ENCODE results near the gene MAGI2.

The MAGI2 gene

DNA sequence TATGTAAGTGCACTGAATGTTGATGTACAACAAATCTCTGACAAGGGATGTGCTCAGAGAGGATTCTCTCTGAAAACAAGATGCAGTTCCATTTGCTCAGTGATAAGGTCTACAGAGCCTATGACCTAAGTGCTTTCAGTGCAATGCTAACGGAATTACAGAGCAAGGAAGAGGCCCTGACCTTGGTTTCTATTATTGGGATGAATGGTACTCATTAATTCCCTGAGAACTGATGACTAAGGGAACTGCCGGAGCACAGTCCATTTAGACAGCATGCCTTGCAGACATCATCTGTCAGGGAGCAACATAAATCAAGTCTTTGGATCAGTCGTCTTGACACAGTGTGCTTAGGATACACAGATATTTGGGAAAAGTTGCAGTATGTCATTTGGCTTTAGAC, 1314.1 kb downstream of the MAGI2 start:
- Mint-ChIP-seq H3K9me3 (no peaks in the 10 kb centered on the region), H3K4me3 (no peak overlapping the region), H3K4me1 (no peaks in the 10 kb centered on the region), H3K27me3 (no peaks in the 10 kb centered on the region), H3K27ac (no peak overlapping the region), H3K36me3 (ENCODE audit: low read depth) (no peaks in the 10 kb centered on the region)
- DNase-seq (no peak), ATAC-seq (no peak)

DNA sequence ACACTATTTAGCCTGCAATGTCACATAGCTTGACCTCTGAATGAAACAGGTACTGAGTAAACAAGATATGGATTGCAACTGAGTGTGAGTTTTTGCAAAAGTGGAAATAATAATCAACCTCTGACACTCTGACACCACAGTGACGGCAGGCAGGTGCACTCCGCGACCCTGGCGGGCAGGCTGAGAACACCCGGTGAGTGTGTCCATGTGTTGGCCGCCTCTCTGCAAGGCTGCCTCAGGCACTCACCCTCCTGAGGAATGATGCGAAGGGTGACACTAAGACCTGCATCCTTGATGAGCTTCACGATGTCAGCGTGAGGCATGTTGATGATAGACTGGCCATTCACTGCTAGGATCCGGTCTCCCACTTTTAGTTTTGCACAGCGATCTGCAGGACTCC, 1318.7 kb downstream of the MAGI2 start:
- H3K27me3 Mint-ChIP-seq, result no peaks in the 10 kb centered on the region
- no peaks in the 10 kb centered on the region for H3K9me3 Mint-ChIP-seq
- H3K36me3 Mint-ChIP-seq (ENCODE audit: low read depth), result no peaks in the 10 kb centered on the region
- ATAC-seq, result no peak
- no peak overlapping the region for H3K27ac Mint-ChIP-seq
- no peak for DNase-seq
- H3K4me3 Mint-ChIP-seq, result no peak overlapping the region
- H3K4me1 Mint-ChIP-seq, result no peaks in the 10 kb centered on the region

DNA sequence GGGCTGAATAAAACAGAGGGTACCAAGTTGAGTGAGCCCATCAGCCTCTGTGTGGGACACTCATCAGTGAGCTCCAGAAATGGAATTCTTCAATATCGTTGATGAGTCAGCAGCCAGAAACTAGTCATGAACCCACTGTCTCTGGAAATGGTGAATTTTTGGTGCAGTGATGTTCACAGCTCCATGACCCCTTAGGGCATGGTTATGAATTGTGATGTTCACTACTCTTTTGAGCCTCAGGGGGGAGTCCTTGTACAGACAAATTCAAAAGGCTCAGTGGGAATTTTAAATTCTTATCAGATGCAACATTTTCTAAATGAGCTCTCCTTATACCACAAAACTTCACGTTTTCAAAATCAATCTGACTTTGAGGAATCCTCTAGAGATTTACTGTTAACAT, 1319.2 kb downstream of the MAGI2 start:
- Mint-ChIP-seq H3K36me3 (ENCODE audit: low read depth) (no peaks in the 10 kb centered on the region), H3K27ac (no peak overlapping the region), H3K27me3 (no peaks in the 10 kb centered on the region), H3K4me1 (no peaks in the 10 kb centered on the region), H3K4me3 (no peak overlapping the region), H3K9me3 (no peaks in the 10 kb centered on the region)
- no peak for DNase-seq
- no peak for ATAC-seq

DNA sequence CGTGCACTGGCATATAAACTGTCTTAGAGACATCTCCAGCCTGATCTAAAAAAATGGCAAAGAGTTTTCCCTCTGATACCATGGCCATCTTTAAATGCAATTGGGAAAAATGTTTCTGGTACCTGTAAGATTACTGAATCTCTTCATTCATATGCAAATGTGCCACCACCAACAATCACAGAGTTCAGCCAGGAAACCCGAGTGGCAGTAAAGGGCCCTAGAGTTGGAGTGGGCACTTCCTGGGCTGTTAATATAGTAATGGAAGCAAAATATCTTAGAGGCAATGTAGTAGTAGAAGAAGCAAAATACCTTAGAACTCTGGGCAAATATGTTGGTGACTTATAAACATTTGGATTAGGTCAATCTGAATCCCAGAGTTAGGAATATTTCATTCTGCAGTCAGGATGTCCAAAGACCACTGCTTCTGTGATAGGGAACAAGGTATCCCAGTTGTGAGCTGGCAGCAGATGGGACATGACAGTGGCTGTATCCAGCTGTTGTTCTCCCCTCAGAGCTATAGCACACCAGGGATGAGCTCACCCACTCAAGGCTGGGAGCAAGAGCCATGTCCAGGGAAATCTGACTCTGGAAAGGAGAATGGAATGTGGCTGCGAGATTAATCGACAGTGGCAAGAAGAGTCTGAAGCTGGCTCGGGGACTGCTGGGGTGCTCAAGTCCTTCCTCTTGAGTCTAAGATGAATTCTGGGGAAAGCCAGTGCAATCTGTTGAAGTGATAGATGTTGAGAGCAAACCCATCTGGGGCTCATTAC, 1322.8 kb downstream of the MAGI2 start:
- no peaks in the 10 kb centered on the region for H3K9me3 Mint-ChIP-seq
- no peak overlapping the region for H3K27ac Mint-ChIP-seq
- DNase-seq, result no peak
- H3K4me1 Mint-ChIP-seq, result no peaks in the 10 kb centered on the region
- no peak overlapping the region for H3K4me3 Mint-ChIP-seq
- no peaks in the 10 kb centered on the region for H3K36me3 Mint-ChIP-seq (ENCODE audit: low read depth)
- H3K27me3 Mint-ChIP-seq, result no peaks in the 10 kb centered on the region
- no peak for ATAC-seq

DNA sequence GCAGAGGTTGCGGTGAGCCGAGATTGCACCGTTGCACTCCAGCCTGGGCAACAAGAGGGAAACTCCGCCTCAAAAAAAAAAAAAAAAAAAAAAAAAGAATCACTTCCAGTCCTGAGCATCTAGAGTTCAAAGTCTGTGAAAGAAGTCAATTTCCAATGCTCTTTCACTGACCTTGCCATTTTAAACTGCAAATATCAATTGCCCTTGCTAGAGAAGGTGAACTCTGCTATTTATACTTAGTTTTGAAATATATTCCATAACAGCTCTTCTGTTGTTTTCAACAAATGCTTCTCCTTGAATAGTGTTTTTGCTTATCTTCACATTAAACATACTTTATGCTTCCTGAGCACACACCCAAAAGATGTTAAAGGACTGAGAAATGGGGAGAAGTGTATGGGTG, 1323.6 kb downstream of the MAGI2 start:
- no peaks in the 10 kb centered on the region for H3K9me3 Mint-ChIP-seq
- no peaks in the 10 kb centered on the region for H3K4me1 Mint-ChIP-seq
- no peak overlapping the region for H3K4me3 Mint-ChIP-seq
- H3K36me3 Mint-ChIP-seq (ENCODE audit: low read depth), result no peaks in the 10 kb centered on the region
- ATAC-seq, result no peak
- no peak overlapping the region for H3K27ac Mint-ChIP-seq
- DNase-seq, result no peak
- H3K27me3 Mint-ChIP-seq, result no peaks in the 10 kb centered on the region

DNA sequence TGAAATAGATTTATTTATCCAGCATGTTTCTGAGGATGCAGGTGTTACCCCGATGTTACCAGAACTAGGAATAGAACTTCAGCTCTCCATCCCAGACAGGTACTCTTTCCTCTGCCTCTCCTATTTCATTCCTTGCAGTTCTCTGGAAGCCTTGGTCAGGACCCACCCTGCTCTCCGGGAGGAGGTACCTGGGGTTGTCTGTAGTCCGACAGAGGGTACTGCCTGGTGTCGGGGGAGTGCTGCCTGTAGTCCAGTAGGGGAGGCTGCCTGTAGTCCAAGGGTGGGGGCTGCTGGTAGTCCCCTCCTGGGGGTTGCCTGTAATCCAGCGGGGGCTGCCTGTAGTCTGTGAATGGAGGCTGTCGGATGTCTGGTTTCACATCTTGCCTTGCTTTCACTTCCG, 1326.5 kb downstream of the MAGI2 start:
- ATAC-seq, result no peak
- no peaks in the 10 kb centered on the region for H3K36me3 Mint-ChIP-seq (ENCODE audit: low read depth)
- no peaks in the 10 kb centered on the region for H3K9me3 Mint-ChIP-seq
- no peaks in the 10 kb centered on the region for H3K4me1 Mint-ChIP-seq
- DNase-seq, result no peak
- H3K27ac Mint-ChIP-seq, result no peak overlapping the region
- H3K4me3 Mint-ChIP-seq, result no peak overlapping the region
- no peaks in the 10 kb centered on the region for H3K27me3 Mint-ChIP-seq

DNA sequence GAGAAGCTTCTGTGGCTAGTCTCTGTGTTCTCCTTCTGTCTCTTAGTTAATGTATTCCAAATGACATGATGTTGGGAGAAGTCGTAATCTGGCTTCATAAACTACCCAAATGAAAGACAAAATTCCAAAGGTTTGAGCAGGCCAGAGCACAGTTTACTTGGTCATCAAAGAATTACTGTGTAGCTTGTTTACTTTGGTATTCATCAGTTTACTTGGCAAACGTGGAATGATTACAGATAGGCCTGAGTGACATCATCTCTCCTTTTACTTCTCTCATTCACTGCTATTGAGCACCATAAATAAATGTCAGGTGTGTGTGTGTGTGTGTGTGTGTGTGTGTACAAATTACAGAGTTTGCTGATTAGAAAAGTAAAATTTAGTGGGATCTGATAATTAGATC, 1327.6 kb downstream of the MAGI2 start:
- no peak for ATAC-seq
- no peak for DNase-seq

DNA sequence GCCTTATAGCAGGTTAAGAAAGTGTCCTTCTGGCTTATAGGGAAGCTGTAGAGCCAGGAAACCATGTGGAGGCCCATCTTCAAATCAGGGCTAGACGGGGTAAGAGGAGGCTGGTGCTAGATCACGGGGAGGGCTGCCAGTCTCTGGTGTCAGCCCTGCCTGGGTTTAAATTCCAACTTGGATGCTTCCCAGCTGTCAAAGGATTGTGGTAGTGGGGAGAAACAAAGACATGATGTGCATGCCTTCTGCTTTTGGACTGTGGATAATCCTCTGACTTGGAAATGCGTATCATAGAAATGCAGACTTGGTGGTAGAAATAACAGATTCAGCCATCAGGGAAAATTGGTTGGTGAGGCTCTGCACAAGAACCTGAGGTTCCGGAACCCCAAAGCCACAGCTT, 1329.3 kb downstream of the MAGI2 start:
- DNase-seq, result no peak

More for the DNA sequence above, 1327.6 kb downstream of the MAGI2 start:
- Mint-ChIP-seq H3K27me3 (no peaks in the 10 kb centered on the region), H3K36me3 (ENCODE audit: low read depth) (no peaks in the 10 kb centered on the region), H3K27ac (no peak overlapping the region), H3K4me1 (no peaks in the 10 kb centered on the region), H3K9me3 (no peaks in the 10 kb centered on the region), H3K4me3 (no peak overlapping the region)

DNA sequence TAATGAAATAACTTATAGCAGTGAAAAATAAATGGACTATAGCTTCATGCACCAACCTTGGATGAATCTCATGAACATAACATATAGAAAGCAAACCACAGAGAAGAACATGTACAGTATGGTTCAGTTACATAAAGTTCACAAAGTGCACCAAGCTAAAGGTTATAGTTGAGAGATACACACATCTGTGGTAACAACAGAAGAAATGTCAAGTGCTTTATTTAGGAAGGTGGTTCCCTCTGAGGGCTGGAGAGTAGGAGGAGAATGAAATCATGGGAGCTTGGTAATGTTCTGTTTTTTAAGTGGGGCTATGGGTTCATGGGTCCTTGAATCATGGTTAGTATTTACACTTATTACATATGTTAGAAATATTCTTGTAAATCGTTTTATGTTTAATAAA, 1331.6 kb downstream of the MAGI2 start:
- Mint-ChIP-seq H3K36me3 (ENCODE audit: low read depth) (no peaks in the 10 kb centered on the region), H3K27ac (no peak overlapping the region), H3K27me3 (peaks cover 3% of the 10 kb centered on the region), H3K9me3 (no peaks in the 10 kb centered on the region), H3K4me3 (no peak overlapping the region), H3K4me1 (no peaks in the 10 kb centered on the region)
- DNase-seq (no peak), ATAC-seq (peak; percentile 57)

More for the DNA sequence above, 1329.3 kb downstream of the MAGI2 start:
- H3K4me3 Mint-ChIP-seq, result no peak overlapping the region
- H3K27me3 Mint-ChIP-seq, result no peaks in the 10 kb centered on the region
- H3K36me3 Mint-ChIP-seq (ENCODE audit: low read depth), result no peaks in the 10 kb centered on the region
- no peak overlapping the region for H3K27ac Mint-ChIP-seq
- no peaks in the 10 kb centered on the region for H3K4me1 Mint-ChIP-seq
- no peak for ATAC-seq
- no peaks in the 10 kb centered on the region for H3K9me3 Mint-ChIP-seq

DNA sequence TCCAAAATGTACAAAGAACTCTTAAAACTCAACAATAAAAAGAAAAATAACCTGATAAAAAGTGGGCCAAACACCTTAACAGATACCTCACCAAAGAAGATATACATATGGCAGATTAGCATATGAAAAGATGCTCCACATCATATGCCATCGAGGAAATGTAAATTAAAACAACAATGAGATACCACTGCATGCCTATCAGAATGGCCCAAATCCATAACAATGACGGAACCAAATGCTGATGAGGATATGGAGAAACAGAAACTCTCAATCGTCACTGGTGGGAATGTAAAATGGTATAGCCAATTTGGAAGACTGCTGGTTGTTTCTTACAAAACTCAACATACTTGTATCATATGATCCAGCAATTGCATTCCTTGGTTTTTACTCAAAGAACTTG, 1335.0 kb downstream of the MAGI2 start:
- DNase-seq, result no peak
- H3K27me3 Mint-ChIP-seq, result peaks cover 6% of the 10 kb centered on the region
- H3K9me3 Mint-ChIP-seq, result no peaks in the 10 kb centered on the region
- no peak overlapping the region for H3K4me3 Mint-ChIP-seq
- H3K36me3 Mint-ChIP-seq (ENCODE audit: low read depth), result no peaks in the 10 kb centered on the region
- H3K27ac Mint-ChIP-seq, result no peak overlapping the region
- ATAC-seq, result no peak
- no peaks in the 10 kb centered on the region for H3K4me1 Mint-ChIP-seq

DNA sequence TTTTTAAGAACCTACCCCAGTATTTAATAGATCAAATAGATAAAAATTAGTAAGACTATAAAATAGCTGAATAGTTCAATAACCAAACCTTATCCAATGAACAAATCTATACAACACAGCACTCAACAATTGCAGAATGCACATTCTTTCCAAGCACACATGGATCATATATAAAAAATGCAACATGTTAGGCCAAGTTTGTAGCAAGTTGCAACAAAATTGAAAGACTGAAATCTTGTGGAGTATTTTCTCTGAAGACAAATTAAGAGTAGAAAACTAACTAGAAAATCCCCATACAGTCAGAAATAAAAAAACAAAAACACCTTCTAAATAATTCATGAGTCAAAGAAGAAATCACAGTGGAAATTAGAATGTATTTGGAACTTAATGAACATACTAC, 1337.6 kb downstream of the MAGI2 start:
- Mint-ChIP-seq H3K36me3 (ENCODE audit: low read depth) (no peaks in the 10 kb centered on the region), H3K4me3 (no peak overlapping the region), H3K27me3 (peaks cover 6% of the 10 kb centered on the region), H3K9me3 (no peaks in the 10 kb centered on the region), H3K27ac (no peak overlapping the region), H3K4me1 (no peaks in the 10 kb centered on the region)
- DNase-seq, result no peak
- ATAC-seq, result no peak

DNA sequence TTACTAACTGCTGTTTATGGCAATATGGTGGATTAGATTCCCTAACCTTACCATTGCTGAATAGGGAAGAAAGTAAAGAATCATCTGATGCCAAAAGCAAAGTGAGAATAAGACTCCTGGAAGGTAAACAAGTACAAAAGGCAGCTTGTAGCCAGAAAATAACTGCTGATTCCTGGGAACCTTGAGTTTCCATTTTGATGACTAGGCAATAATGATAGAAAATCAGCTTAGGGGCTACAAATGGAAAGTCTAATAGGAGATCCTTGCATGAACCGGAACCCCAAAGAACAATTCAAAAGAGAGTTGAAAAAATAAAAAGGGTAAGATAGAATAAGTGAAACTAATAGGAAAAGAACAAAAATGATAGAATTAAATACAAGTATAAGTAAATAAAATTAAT, 1338.5 kb downstream of the MAGI2 start:
- H3K36me3 Mint-ChIP-seq (ENCODE audit: low read depth), result no peaks in the 10 kb centered on the region
- H3K27me3 Mint-ChIP-seq, result peaks cover 6% of the 10 kb centered on the region

DNA sequence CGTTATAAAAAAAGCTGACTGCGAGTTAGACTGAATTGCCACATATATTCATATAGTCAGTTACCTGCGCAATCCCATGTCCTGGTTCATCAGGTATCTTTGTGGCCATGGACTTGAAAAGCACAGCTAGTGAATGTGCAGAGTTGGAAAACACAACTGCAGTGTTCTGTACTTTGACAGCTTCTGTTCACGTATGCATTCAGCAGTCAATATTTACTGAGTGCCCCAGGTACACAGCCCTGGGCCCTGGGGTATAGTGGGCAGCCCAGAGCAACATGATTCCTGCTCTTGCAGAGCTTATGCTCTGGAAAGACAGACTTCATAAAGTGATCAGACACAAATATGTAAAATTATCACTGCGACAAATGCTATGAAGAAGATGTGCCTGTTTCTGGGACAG, 1341.0 kb downstream of the MAGI2 start:
- H3K36me3 Mint-ChIP-seq (ENCODE audit: low read depth), result no peaks in the 10 kb centered on the region
- H3K27ac Mint-ChIP-seq, result no peak overlapping the region
- no peaks in the 10 kb centered on the region for H3K4me1 Mint-ChIP-seq
- no peak for DNase-seq
- H3K9me3 Mint-ChIP-seq, result no peaks in the 10 kb centered on the region
- H3K27me3 Mint-ChIP-seq, result peaks cover 6% of the 10 kb centered on the region
- no peak for ATAC-seq
- no peak overlapping the region for H3K4me3 Mint-ChIP-seq

More for the DNA sequence above, 1338.5 kb downstream of the MAGI2 start:
- Mint-ChIP-seq H3K4me1 (no peaks in the 10 kb centered on the region), H3K27ac (no peak overlapping the region), H3K4me3 (no peak overlapping the region), H3K9me3 (no peaks in the 10 kb centered on the region)
- no peak for ATAC-seq
- DNase-seq, result no peak

DNA sequence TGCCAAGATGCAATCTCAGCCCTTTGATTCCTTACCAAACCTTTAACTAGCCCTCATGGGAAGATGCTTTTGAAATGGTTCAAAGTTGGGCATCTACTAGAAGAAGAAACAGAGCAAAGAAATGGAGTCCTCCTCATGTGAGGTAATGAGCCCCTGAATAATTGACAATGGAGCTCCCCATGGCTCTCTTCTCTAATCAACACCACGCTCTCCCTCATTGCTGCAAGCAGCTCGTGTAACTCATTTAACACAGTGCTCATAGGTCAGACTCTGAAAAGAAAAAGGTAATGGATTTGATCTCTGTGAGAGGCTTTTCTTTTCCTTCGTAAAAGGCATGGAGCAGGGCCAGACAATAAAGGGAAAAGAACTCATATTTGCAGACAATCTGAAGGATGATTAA, 1342.1 kb downstream of the MAGI2 start:
- DNase-seq, result no peak
- Mint-ChIP-seq H3K4me3 (no peak overlapping the region), H3K4me1 (no peaks in the 10 kb centered on the region), H3K9me3 (peaks cover 5% of the 10 kb centered on the region), H3K27me3 (peaks cover 11% of the 10 kb centered on the region), H3K36me3 (ENCODE audit: low read depth) (no peaks in the 10 kb centered on the region), H3K27ac (no peak overlapping the region)
- no peak for ATAC-seq

DNA sequence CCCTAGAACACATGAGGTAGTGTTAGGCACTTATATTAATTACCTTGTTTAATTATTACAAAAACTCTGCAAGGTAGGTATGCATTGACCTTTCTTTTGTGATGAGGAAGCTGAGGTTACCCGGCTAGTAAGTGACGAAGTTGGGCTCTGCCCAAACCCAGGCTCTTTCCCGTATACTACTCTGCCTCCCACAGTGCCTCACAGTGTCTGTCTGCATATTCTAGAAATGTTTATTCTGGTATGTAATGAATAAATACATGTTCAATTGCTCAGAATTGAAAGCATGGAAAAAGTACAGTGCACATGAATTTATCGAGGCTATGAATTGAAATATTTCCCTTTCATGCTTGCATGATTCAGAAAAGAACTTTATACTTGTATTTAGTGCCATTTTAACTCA, 1350.0 kb downstream of the MAGI2 start:
- DNase-seq (no peak), ATAC-seq (no peak)
- Mint-ChIP-seq H3K4me3 (no peak overlapping the region), H3K27ac (no peak overlapping the region), H3K4me1 (no peaks in the 10 kb centered on the region), H3K36me3 (ENCODE audit: low read depth) (no peaks in the 10 kb centered on the region), H3K27me3 (peaks cover 7% of the 10 kb centered on the region), H3K9me3 (peaks cover 5% of the 10 kb centered on the region)

DNA sequence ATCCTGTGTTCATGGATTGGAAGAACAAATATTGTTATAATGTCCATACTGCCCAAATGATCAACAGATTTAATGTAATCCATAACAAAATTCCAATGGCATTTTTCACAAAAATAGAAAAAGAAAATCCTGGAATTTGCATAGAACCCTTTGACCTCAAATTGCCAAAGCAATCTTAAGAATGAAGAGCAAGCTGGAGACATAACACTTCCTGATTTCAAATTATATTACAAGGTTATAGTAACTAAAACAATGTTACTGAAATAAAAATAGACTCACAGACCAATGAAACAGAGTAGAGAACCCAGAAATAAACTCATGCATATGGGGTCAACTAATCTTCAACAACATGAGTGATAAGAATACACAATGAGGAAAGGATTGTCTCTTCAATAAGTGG, 1352.4 kb downstream of the MAGI2 start:
- ATAC-seq, result no peak
- Mint-ChIP-seq H3K9me3 (no peaks in the 10 kb centered on the region), H3K4me3 (no peak overlapping the region), H3K4me1 (no peaks in the 10 kb centered on the region), H3K27me3 (peaks cover 9% of the 10 kb centered on the region), H3K27ac (no peak overlapping the region), H3K36me3 (ENCODE audit: low read depth) (no peaks in the 10 kb centered on the region)
- no peak for DNase-seq

All from activated naive CD8-positive, alpha-beta T cell treated with anti-CD3 and anti-CD28 coated beads, Interleukin-2, amount 50 U/mL, for 24 hours (primary cell).